Measurements from ENCODE around the gene TMEM109.

TMEM109 gene

DNA sequence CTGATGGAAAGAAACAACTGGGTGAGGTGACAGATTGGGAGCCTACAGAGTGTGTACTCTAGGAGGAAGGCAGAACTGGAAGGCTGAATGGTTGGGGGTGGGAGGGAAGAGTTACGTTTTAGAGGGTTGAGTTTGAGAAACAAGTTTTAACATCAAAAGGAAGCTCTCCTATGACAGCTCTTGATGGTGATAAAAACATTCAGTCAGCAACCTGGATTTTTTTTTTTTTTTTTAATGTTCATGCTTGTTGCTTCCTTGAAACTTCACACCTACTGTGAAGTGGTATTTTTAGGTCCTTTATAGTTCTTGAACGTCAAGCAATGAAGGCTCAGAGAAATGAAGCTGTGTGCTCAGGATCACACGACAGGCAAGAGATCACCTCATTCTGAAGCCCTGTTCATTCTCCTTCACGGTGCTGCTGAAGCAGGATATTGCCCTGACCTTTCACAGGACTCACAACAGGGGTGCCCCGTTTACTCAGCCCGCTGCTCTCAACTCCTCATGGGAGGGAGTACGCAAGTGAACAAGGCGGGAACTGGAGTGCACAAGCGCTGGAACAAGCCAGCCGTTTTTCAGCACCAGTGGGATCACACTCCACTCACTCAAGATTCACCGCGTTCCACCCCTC lies 1.6 kb upstream of the TMEM109 start:
- TF ChIP-seq ZNF274 (IDR thresholded peaks at IDR 0.05; ENCODE audit: low read depth, low read length): no peak
- no peak for TF ChIP-seq YY1 (IDR thresholded peaks at IDR 0.05; ENCODE audit: insufficient read depth, insufficient read length)
- no peak for TF ChIP-seq SUZ12 (IDR thresholded peaks at IDR 0.05; ENCODE audit: extremely low read depth, insufficient read depth, insufficient read length)
- Histone ChIP-seq H3K4me3 (ENCODE audit: insufficient read length, low read depth) (no peak overlapping the region), H3K27me3 (ENCODE audit: insufficient read depth, insufficient read length) (peaks cover 36% of the 10 kb centered on the region), H3K9ac (ENCODE audit: insufficient read length, low read depth) (peak overlapping the region; percentile 88), H3K9me3 (ENCODE audit: insufficient read depth, low read length) (no peaks in the 10 kb centered on the region), H3K36me3 (ENCODE audit: insufficient read depth, insufficient read length, low read length) (peaks cover 9% of the 10 kb centered on the region), H3K4me1 (ENCODE audit: insufficient read depth, insufficient read length) (peaks cover 14% of the 10 kb centered on the region)
- DNase-seq (ENCODE audit: low read depth, low spot score): no peak

DNA sequence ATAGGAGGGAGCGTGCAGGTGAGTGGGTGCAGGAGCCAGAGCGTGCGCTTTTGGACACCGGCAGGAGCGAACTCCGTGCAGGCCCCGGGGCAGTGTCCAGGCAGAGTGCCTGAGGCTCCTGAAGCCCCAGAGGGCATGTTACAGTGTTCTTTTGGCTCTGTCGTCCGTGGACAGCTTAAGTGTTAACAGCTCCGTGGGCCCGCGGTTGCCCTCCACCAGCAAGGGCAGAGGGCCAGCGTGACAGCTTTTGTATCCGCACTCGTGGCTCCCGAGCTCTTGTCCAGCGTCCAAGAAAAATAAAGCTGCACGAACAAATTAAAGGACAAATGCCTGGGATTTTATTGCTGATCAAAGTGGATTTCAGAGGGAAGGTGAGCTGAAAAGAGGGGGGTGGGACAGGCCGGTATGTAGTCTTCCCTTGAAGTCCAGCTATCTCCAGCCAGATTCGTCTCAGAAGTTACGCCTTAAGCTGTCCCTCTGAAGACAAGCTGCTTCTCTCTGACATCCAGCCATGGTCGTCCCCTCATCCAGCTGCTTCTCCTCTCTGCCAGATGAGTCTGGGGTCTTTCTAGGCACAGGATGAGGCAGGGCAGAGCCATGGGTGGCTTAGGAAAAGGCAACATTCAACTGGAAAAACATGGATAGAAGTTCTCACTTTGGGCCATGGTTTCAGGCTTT lies 968 bp upstream of the TMEM109 start:
- no peak for DNase-seq (ENCODE audit: low read depth, low spot score)
- Histone ChIP-seq H3K4me3 (ENCODE audit: insufficient read length, low read depth) (peak overlapping the region; percentile 80), H3K27me3 (ENCODE audit: insufficient read depth, insufficient read length) (peaks cover 29% of the 10 kb centered on the region), H3K9me3 (ENCODE audit: insufficient read depth, low read length) (no peaks in the 10 kb centered on the region), H3K9ac (ENCODE audit: insufficient read length, low read depth) (peak overlapping the region; percentile 88), H3K4me1 (ENCODE audit: insufficient read depth, insufficient read length) (peaks cover 14% of the 10 kb centered on the region), H3K36me3 (ENCODE audit: insufficient read depth, insufficient read length, low read length) (peaks cover 13% of the 10 kb centered on the region)
- no peak for TF ChIP-seq ZNF274 (IDR thresholded peaks at IDR 0.05; ENCODE audit: low read depth, low read length)
- no peak for TF ChIP-seq SUZ12 (IDR thresholded peaks at IDR 0.05; ENCODE audit: extremely low read depth, insufficient read depth, insufficient read length)
- no peak for TF ChIP-seq YY1 (IDR thresholded peaks at IDR 0.05; ENCODE audit: insufficient read depth, insufficient read length)

DNA sequence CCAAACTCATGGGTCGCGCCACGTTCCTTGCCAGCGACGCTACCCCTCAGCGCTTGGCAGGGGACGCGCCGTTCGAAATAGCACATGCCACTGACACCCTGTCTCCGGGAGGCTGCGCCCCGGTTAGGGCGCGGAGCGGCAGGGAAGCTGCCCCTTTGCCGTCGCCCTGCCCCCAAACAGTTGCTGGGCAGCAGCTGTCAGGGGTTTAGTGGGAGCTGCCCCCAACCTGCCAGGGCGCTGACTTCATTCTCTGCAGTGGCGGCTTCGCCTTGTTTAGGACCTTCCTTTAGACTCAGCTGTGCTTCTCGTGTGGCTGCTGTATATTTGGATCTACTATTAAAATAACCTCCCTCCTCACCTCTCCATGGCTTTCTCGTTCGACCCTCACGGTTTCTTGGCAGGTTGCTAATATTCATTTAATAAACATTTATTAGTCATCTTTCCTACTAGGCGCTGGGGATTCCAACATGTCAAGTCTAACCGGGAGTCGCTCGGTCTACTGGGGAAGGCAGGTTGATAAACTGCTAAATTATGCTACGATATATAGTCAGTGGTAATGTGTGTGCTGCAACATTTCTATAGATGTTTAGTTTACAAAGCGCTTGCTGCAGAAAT lies 782 bp downstream of the TMEM109 start:
- Histone ChIP-seq H3K4me1 (ENCODE audit: insufficient read depth, insufficient read length) (peaks cover 17% of the 10 kb centered on the region), H3K36me3 (ENCODE audit: insufficient read depth, insufficient read length, low read length) (peaks cover 24% of the 10 kb centered on the region), H3K4me3 (ENCODE audit: insufficient read length, low read depth) (peak overlapping the region; percentile 80), H3K9me3 (ENCODE audit: insufficient read depth, low read length) (no peaks in the 10 kb centered on the region), H3K9ac (ENCODE audit: insufficient read length, low read depth) (peak overlapping the region; percentile 88), H3K27me3 (ENCODE audit: insufficient read depth, insufficient read length) (peaks cover 12% of the 10 kb centered on the region)
- TF ChIP-seq ZNF274 (IDR thresholded peaks at IDR 0.05; ENCODE audit: low read depth, low read length) (no peak), SUZ12 (IDR thresholded peaks at IDR 0.05; ENCODE audit: extremely low read depth, insufficient read depth, insufficient read length) (no peak), YY1 (IDR thresholded peaks at IDR 0.05; ENCODE audit: insufficient read depth, insufficient read length) (no peak)
- no peak for DNase-seq (ENCODE audit: low read depth, low spot score)

DNA sequence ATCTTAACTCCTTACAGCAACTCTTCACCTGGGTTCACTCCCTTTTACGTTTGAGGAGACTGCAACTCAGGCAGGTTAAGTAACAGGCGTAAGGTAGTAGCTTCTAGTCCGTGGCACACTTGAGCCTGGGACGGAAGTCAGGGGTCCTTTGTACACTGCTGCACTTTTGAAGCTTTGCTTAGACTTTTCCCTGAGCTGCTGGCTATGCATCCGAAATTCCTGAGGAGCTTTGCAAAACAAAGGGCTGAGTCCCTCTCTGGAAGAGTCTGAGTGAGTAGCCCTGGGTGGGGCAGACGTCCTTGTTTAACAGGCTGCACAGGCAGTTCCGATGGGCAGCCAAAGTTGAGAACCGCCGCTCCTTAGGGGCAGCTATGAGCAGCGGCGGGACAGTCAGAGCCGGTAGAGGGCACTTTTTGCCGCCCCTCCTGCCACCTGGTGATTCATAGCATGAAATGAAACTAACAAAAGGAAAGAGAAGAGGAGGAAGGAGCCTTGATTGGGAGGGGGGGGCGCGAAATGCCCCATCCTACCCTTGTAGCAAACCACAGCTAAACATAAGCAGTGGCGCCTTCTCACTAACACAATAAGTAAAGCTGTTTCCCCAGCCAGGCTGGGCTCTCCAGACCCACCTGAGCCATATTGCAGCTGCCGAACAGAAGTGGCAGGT lies 1.4 kb downstream of the TMEM109 start:
- Histone ChIP-seq H3K27me3 (ENCODE audit: insufficient read depth, insufficient read length) (peaks cover 7% of the 10 kb centered on the region), H3K9me3 (ENCODE audit: insufficient read depth, low read length) (no peaks in the 10 kb centered on the region), H3K4me1 (ENCODE audit: insufficient read depth, insufficient read length) (peaks cover 17% of the 10 kb centered on the region), H3K4me3 (ENCODE audit: insufficient read length, low read depth) (peak overlapping the region; percentile 80), H3K36me3 (ENCODE audit: insufficient read depth, insufficient read length, low read length) (peaks cover 31% of the 10 kb centered on the region), H3K9ac (ENCODE audit: insufficient read length, low read depth) (peak overlapping the region; percentile 88)
- peak; percentile 86 for DNase-seq (ENCODE audit: low read depth, low spot score)
- TF ChIP-seq ZNF274 (IDR thresholded peaks at IDR 0.05; ENCODE audit: low read depth, low read length) (no peak), SUZ12 (IDR thresholded peaks at IDR 0.05; ENCODE audit: extremely low read depth, insufficient read depth, insufficient read length) (no peak), YY1 (IDR thresholded peaks at IDR 0.05; ENCODE audit: insufficient read depth, insufficient read length) (no peak)

DNA sequence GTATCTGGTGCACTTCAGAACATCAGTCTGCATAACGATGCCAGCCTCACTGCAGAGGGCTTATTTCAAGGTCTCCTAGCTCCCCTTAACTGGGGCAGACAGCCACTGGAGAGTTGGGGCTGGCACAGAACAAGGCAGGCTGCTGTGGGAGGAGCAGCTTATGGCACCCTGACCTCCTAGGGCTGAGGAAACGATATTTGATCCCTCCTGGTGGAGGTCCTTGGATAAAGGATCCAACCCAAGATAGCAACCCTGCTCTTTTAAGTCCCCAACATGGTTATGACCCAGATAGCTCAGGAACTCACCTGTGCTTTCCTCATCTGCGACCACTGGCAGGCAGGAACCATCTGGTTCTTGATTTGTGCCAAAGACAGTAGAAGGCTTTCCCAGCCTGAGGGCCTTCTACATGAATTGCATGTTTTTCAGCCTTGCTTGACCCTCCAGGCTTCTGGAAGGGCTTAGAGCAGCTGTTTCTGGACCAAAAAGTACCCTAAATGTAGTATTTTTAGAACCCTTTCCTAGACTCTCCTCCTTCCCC lies 2.8 kb downstream of the TMEM109 start:
- Histone ChIP-seq H3K27me3 (ENCODE audit: insufficient read depth, insufficient read length) (no peaks in the 10 kb centered on the region), H3K9me3 (ENCODE audit: insufficient read depth, low read length) (no peaks in the 10 kb centered on the region), H3K4me1 (ENCODE audit: insufficient read depth, insufficient read length) (peaks cover 17% of the 10 kb centered on the region), H3K9ac (ENCODE audit: insufficient read length, low read depth) (no peak overlapping the region), H3K4me3 (ENCODE audit: insufficient read length, low read depth) (no peak overlapping the region), H3K36me3 (ENCODE audit: insufficient read depth, insufficient read length, low read length) (peaks cover 44% of the 10 kb centered on the region)
- DNase-seq (ENCODE audit: low read depth, low spot score): no peak
- TF ChIP-seq SUZ12 (IDR thresholded peaks at IDR 0.05; ENCODE audit: extremely low read depth, insufficient read depth, insufficient read length) (no peak), YY1 (IDR thresholded peaks at IDR 0.05; ENCODE audit: insufficient read depth, insufficient read length) (no peak), ZNF274 (IDR thresholded peaks at IDR 0.05; ENCODE audit: low read depth, low read length) (no peak)

DNA sequence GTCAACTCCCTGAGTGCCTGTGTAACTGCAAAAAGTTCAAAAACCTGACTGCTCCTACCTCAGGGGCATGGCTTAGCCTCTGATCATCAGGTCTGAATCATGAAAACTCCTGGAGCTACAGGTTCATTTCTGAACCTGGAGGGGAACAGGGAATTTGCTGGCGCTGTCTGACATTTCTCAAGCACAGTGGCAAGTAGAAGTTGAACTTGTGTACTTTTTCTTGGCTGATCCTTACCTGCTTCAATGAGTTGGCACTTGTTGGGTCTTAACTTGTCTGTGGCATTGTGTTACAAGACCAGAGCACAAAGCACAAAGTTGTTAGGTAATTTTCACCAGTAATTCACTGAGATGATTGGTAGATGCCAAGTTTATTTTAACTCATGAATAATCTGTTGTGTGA lies 3.3 kb downstream of the TMEM109 start:
- Histone ChIP-seq H3K36me3 (ENCODE audit: insufficient read depth, insufficient read length, low read length) (peaks cover 49% of the 10 kb centered on the region), H3K9me3 (ENCODE audit: insufficient read depth, low read length) (no peaks in the 10 kb centered on the region), H3K9ac (ENCODE audit: insufficient read length, low read depth) (no peak overlapping the region)

More for the DNA sequence above, 3.3 kb downstream of the TMEM109 start:
- TF ChIP-seq YY1 (IDR thresholded peaks at IDR 0.05; ENCODE audit: insufficient read depth, insufficient read length) (no peak), ZNF274 (IDR thresholded peaks at IDR 0.05; ENCODE audit: low read depth, low read length) (no peak), SUZ12 (IDR thresholded peaks at IDR 0.05; ENCODE audit: extremely low read depth, insufficient read depth, insufficient read length) (no peak)
- peaks cover 17% of the 10 kb centered on the region for H3K4me1 ChIP-seq (ENCODE audit: insufficient read depth, insufficient read length)
- H3K27me3 ChIP-seq (ENCODE audit: insufficient read depth, insufficient read length): no peaks in the 10 kb centered on the region
- no peak for DNase-seq (ENCODE audit: low read depth, low spot score)
- H3K4me3 ChIP-seq (ENCODE audit: insufficient read length, low read depth): no peak overlapping the region
